ENCODE measurements around the gene CDK9. TPM values are rescaled to one million over a fixed set of nuclear protein-coding genes. Genes with fewer than 3 reads are reported as not detected.
A peak's percentile ranks its signal among the peaks of the same experiment; 100 is the strongest.

Gene CDK9
- total and polyA plus RNA-seq, 2 experiments from 2014 or later: 58.5 to 84.3 TPM

- TF ChIP-seq EZH2phosphoT487 (IDR thresholded peaks at IDR 0.05; ENCODE audit: unreplicated experiment): no peak
- TF ChIP-seq EZH2 (IDR thresholded peaks at IDR 0.05; ENCODE audit: low read depth, unreplicated experiment): no peak
- TF ChIP-seq REST (IDR thresholded peaks at IDR 0.05; ENCODE audit: unreplicated experiment): no peak
- no peak for TF ChIP-seq STAT1 (IDR thresholded peaks at IDR 0.05; ENCODE audit: unreplicated experiment)
- TF ChIP-seq ETS1 (IDR thresholded peaks at IDR 0.05): no peak
- no peak for TF ChIP-seq CTCF (conservative IDR thresholded peaks at IDR 0.05; ENCODE audit: low read depth in 2 of 2)
These were observed 7.3 kb upstream of the CDK9 start, which contains the start of gene SH2D3C (continued) for GRCh38 chr9:127778280-127779135.

- H3K4me1 ChIP-seq (ENCODE audit: insufficient read depth): peaks cover 5% of the 10 kb centered on the region; the same call in 1 of the 2 replicates
- no peaks in the 10 kb centered on the region for H3K79me2 ChIP-seq (replicated peaks; ENCODE audit: insufficient read depth)
- H3K36me3 ChIP-seq (ENCODE audit: insufficient read depth): no peaks in the 10 kb centered on the region
- H2AFZ ChIP-seq: no peak overlapping the region
- ATAC-seq (peak; percentile 27), DNase-seq (ENCODE audit: low spot score) (no peak)
- no peaks in the 10 kb centered on the region; the same call in 2 of the 3 replicates for H3K36me3 Mint-ChIP-seq (ENCODE audit: low read depth)
- H3K27ac ChIP-seq (ENCODE audit: low read depth): no peak overlapping the region
- no peak overlapping the region; the same call in 1 of the 2 replicates for H3K4me2 ChIP-seq
- no peaks in the 10 kb centered on the region for H3K27me3 ChIP-seq (ENCODE audit: insufficient read depth)
- H3F3A ChIP-seq (replicated peaks; ENCODE audit: low read depth): 0 out of 2 replicates have a peak, but pooled peaks cover 13% of the 10 kb centered on the region
- H3K4me3 ChIP-seq: no peak overlapping the region
- TF ChIP-seq EZH2 (IDR thresholded peaks at IDR 0.05; ENCODE audit: low read depth, unreplicated experiment): no peak
- peaks cover 7% of the 10 kb centered on the region for H3K27me3 Mint-ChIP-seq (ENCODE audit: insufficient read depth, low read depth, poor library complexity)
- H3K4me3 Mint-ChIP-seq: no peak overlapping the region
- H3K9me3 Mint-ChIP-seq: peaks cover 2% of the 10 kb centered on the region; the same call in 1 of the 3 replicates
- no peak overlapping the region for H3K27ac Mint-ChIP-seq
- no peaks in the 10 kb centered on the region for H4K20me1 ChIP-seq (replicated peaks; ENCODE audit: insufficient read depth)
- no peaks in the 10 kb centered on the region for H3K9me2 ChIP-seq (ENCODE audit: insufficient read depth)
- H3K4me1 Mint-ChIP-seq: peaks cover 26% of the 10 kb centered on the region
These were observed 6.5 kb upstream of the CDK9 start for GRCh38 chr9:127779136-127779981.
